Stimulated activated CD8-positive, alpha-beta memory T cell treated with anti-CD3 and anti-CD28 coated beads, Interleukin-7, amount 100 ng/mL, for 1 hour (primary cell): ENCODE measurements around the gene MEGF6.
"Not testable (repeated sequence)": the region's sequence is repeated elsewhere in the genome, so short reads cannot be mapped to it uniquely, and the experiment has no call there.

Experiments
- DNase-seq, 2 donors: peaks; one replicate each; pipeline ENCODE4 v3.0.0-alpha.2; 2020; ENCODE audit warnings: low read depth in 2 of 2

Gene MEGF6

DNA sequence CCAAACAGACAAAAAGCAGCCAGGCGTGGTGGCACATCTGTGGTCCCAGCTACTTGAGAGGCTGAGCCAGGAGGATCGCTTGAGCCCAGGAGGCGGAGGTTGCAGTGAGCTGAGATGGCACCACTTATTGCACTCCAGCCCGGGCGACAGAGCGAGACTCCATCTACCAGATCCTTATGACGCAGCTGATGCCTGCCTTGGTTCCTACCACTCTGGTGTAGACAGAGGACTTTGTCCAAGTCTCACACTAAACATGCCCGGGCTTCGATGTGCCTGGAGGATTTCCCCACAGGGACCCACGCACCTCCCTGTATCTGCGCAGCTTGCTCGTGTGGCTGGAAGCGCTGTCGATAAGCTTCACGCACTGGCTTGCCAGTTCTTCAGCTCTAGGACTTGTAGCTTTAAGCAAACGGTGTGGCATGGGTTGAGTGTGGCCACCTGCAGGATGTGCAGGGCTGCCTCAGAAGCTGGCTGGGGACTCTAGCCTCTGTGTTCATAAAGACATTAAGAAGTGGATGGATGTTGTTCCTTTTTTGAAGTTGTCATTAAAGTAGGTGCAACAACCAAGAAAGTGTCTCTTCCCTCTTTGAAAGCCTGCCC is 18.4 kb upstream of the MEGF6 start:
- DNase-seq: no peak

- no peak for DNase-seq
Measured at GRCh38 chr1:3628445-3628844, 17.1 kb upstream of the MEGF6 start.

- DNase-seq: no peak
Measured at GRCh38 chr1:3627515-3628253, 16.4 kb upstream of the MEGF6 start.

DNA sequence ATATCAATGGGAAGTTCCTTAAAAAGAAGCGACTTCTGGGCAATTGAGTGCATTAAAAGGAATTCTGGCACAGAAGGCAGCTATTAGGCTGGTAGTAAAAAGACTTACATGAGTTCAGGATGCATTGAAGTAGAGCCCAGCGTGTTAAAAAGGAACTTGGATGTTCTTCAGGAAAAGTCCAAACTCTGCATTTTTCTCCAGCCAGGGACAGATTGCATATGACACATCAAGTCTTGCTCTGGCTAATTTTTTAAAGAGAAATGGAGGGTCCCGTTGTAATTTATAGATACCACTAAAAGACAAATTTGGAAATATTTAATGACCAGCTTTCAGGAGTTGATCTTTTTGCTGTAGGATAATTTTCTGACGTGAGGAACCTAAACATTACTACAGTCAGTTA is 14.7 kb upstream of the MEGF6 start:
- DNase-seq: no peak

GRCh38 chr1:3625151-3625907 is 14.0 kb upstream of the MEGF6 start:
- no peak for DNase-seq

- DNase-seq: peak; percentile 96 to 97
Measured at GRCh38 chr1:3624200-3625136, 13.2 kb upstream of the MEGF6 start, which contains the start of gene TPRG1L. Gene TPRG1L, plus strand, starts transcription at chr1:3625015. Its CDS starts 58 bp downstream, at chr1:3625073.

DNA sequence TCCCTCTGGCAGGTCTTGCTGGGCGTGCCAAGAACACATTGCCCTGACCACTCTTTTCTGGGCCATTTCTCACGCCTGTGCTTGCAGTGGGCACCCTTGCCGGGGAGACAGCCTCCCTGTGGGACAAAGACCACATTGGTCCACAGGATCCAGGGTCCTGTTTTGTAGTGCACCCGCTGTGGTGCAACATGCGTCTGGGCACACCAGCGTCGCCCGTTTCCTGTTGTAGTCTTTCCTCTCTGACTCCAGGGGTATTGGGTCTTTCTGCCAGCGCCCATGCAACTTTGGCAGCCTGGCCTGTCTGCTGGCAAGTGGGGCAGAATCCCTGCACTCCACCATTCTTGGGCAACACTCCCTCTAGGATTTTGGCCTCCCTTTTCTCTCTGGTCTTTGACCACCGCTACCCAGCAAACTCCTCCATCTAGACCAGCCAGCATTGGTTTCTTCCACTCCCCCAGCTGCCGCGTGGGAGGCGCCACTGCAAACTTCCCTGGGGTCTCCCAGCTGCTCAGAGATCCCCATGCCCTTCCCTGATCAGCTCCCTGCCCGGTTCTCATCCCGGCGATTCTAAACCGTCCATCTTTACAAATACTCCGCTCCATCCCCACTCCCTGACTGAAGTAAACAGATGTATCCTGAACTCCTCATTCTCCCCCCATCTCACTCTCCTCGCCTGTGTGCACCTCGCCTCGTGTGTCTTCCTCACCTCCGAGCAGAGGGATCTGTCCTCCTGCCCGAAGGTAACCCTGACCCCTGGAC is 12.3 kb upstream of the MEGF6 start:
- no peak for DNase-seq

DNA sequence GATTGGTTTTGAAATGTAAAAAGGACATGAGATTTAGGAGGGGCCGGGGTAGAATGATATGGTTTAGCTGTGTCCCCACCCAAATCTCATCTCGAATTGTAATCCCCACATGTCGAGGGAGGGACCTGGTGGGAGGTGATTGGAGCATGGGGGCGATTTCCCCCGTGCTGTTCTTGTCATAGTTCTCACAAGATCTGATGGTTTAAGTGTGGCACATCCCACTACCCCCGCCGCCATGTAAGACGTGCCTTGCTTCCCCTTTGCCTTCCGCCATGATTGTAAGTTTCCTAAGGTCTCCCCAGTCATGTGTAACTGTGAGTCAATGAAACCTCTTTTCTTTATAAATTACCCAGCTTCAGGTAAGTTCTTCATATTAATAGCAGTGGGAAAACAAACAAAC is 10.8 kb upstream of the MEGF6 start:
- DNase-seq: not testable (repeated sequence)

DNA sequence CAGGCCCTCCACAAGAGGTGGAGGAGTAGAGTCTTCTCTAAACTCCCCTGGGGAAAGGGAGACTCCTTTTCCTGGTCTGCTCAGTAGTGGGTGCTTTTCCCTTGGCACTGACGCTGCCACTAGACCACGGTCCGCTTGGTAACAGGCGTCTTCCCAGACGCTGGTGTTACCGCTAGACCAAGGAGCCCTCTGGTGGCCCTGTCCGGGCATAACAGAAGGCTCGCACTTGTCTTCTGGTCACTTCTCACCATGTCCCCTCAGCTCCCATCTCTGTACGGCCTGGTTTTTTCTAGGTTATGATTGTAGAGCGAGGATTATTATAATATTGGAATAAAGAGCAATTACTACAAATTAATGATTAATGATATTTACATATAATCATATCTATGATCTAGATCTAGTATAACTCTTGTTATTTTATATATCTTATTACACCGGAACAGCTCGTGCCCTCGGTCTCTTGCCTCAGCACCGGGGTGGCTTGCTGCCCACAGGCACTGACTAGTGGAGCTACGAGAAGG is 9.9 kb upstream of the MEGF6 start:
- DNase-seq: not testable (repeated sequence)

DNA sequence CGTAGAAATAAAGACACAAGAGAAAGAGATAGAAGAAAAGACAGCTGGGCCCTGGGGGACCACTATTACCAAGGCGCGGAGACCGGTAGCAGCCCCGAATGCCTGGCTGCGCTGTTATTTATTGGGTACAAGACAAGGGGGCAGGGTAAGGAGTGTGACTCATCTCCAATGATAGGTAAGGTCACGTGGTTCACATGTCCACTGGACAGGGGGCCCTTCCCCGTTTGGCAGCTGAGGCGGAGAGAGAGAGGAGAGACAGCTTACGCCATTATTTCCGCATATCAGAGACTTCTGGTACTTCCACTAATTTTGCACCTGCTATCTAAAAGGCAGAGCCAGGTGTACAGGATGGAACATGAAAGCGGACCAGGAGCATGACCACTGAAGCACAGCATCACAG is 9.4 kb upstream of the MEGF6 start:
- no peak for DNase-seq

GRCh38 chr1:3618881-3619671 is 7.8 kb upstream of the MEGF6 start:
- peak; percentile 55 for DNase-seq

DNA sequence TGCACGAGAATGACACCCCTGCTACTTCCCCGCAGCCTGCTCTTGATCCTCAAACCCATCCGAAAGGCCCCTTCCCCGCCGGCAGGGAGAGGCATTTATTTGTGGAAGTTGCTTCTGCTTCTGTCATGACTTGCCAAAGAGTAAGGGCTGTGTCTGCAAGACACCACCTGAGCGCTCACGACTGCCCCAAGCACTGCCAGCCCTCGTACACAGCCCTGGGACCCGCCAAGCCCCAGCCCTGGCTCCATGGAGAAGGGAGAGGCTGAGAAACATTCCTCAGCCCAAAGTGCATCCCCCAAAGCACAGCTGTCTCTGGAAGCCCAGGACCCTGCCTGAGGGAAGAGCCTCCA is 7.2 kb upstream of the MEGF6 start:
- no peak for DNase-seq

DNA sequence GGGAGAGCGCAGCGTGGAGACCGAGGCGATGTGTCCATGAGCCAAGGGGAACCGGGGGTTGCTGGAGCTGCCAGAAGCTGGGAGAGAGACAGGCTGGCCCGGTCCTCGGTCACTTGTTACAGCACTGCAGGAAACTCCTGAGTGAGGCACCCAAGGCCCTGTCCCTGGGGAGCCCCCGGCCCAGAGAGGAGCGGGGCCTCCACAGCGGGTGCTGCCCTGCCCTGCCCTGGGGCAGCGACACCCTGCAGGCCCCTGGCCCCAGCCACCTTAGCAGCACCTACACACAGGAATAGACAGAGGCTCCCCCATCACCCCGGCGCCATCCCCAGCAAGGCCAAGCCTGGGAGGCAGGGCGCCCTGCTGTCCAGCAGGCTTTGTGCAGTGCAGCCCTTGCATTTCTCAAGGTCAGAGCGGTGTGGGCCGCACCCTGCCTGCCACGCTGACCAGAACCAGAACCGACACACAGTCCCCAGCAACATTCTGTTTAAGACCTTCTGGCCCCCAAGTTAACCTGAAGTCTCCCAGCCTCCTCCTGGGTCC is 6.6 kb upstream of the MEGF6 start:
- no peak for DNase-seq

GRCh38 chr1:3616861-3617260 is 5.6 kb upstream of the MEGF6 start:
- DNase-seq: no peak

DNA sequence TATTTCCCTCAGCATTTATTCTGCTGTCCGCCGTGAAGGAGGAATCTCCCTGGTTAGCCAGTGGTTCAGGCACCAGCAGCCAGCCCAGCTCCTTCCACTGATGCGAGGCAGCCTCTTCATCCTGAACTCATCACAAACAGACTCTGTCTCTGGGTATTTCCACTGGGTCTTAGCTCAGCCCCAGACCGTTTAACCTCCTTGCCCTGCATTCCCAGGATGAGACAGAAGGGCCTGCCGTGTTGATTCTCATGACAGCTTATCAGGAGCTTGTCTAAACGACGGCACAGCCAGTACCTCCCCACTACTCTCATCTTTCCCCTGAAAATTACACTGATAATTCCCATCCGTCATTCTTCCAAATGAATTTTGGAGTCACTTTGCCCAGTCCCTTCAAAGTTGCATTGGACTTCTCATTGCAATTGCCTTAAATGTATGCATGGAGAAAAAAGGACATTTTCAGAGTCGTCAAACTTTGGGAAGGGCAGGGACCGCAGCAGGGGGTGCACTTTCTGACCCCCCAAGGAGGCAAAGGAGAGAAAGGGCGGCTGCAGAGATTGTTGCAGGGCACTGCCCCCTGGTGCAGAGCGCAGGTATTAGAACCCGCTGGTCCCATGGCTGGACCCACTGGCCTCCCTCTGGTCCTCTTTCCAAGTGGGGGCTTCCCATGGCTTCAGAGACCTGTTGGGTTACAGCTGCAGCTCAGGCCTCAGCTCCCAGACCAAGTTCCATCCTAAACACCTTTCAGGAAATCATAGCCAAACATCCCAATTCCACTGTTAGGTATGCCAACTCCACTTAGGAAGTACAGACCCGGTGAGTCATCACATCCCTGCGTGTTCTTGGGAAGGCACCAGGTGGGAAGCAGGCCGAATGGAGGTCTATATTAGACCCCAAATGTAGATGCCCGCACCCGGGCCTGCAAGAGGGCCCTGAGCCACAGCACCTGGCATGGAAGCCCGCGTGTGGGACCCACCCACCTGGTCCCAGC is 3.7 kb upstream of the MEGF6 start:
- DNase-seq: no peak

GRCh38 chr1:3612123-3612522 is 815 bp upstream of the MEGF6 start:
- no peak for DNase-seq

GRCh38 chr1:3610527-3611169 is 660 bp downstream of the MEGF6 start:
- no peak for DNase-seq
